Measurements from ENCODE around the gene CPPED1. TPM values are rescaled to one million over a fixed set of nuclear protein-coding genes. Genes with fewer than 3 reads are reported as not detected.

CPPED1 gene
- total RNA-seq, 1 experiment from 2014 or later, result 11.9 TPM

GRCh38 chr16:12653820-12654392 is 149.8 kb downstream of the CPPED1 start:
- DNase-seq (ENCODE audit: low read depth), result no peak

- DNase-seq (ENCODE audit: low read depth), result no peak
Measured at GRCh38 chr16:12652924-12653323, 150.8 kb downstream of the CPPED1 start.

GRCh38 chr16:12651765-12652512 is 151.7 kb downstream of the CPPED1 start:
- DNase-seq (ENCODE audit: low read depth), result no peak

- no peak for DNase-seq (ENCODE audit: low read depth)
Measured at GRCh38 chr16:12649356-12649755, 154.3 kb downstream of the CPPED1 start.

- peak; percentile 68 for DNase-seq (ENCODE audit: low read depth)
Measured at GRCh38 chr16:12646490-12647274, 157.0 kb downstream of the CPPED1 start.

- DNase-seq (ENCODE audit: low read depth), result no peak
Measured at GRCh38 chr16:12646098-12646489, 157.6 kb downstream of the CPPED1 start.

GRCh38 chr16:12643034-12643455 is 160.6 kb downstream of the CPPED1 start:
- no peak for DNase-seq (ENCODE audit: low read depth)

- peak; percentile 81 for DNase-seq (ENCODE audit: low read depth)
Measured at GRCh38 chr16:12639044-12639443, 164.6 kb downstream of the CPPED1 start.

- DNase-seq (ENCODE audit: low read depth), result no peak
Measured at GRCh38 chr16:12637002-12637401, 166.7 kb downstream of the CPPED1 start.

GRCh38 chr16:12629271-12629670 is 174.4 kb downstream of the CPPED1 start:
- DNase-seq (ENCODE audit: low read depth), result peak; percentile 7

GRCh38 chr16:12628536-12628935 is 175.2 kb downstream of the CPPED1 start:
- DNase-seq (ENCODE audit: low read depth), result no peak

GRCh38 chr16:12627394-12627793 is 176.3 kb downstream of the CPPED1 start:
- DNase-seq (ENCODE audit: low read depth), result peak; percentile 39

GRCh38 chr16:12626411-12626810 is 177.3 kb downstream of the CPPED1 start:
- no peak for DNase-seq (ENCODE audit: low read depth)

- no peak for DNase-seq (ENCODE audit: low read depth)
Measured at GRCh38 chr16:12625716-12626115, 178.0 kb downstream of the CPPED1 start.

- DNase-seq (ENCODE audit: low read depth), result no peak
Measured at GRCh38 chr16:12625068-12625467, 178.6 kb downstream of the CPPED1 start.

GRCh38 chr16:12620150-12620549 is 183.5 kb downstream of the CPPED1 start:
- DNase-seq (ENCODE audit: low read depth), result no peak

- no peak for DNase-seq (ENCODE audit: low read depth)
Measured at GRCh38 chr16:12618515-12618914, 185.2 kb downstream of the CPPED1 start.

GRCh38 chr16:12617401-12617819 is 186.3 kb downstream of the CPPED1 start:
- DNase-seq (ENCODE audit: low read depth), result no peak

- no peak for DNase-seq (ENCODE audit: low read depth)
Measured at GRCh38 chr16:12614662-12615278, 188.9 kb downstream of the CPPED1 start.

GRCh38 chr16:12613992-12614661 is 189.6 kb downstream of the CPPED1 start:
- no peak for DNase-seq (ENCODE audit: low read depth)

Measured in HT1080 (cell line).